Measurements from ENCODE around the gene AAMP.

DNA sequence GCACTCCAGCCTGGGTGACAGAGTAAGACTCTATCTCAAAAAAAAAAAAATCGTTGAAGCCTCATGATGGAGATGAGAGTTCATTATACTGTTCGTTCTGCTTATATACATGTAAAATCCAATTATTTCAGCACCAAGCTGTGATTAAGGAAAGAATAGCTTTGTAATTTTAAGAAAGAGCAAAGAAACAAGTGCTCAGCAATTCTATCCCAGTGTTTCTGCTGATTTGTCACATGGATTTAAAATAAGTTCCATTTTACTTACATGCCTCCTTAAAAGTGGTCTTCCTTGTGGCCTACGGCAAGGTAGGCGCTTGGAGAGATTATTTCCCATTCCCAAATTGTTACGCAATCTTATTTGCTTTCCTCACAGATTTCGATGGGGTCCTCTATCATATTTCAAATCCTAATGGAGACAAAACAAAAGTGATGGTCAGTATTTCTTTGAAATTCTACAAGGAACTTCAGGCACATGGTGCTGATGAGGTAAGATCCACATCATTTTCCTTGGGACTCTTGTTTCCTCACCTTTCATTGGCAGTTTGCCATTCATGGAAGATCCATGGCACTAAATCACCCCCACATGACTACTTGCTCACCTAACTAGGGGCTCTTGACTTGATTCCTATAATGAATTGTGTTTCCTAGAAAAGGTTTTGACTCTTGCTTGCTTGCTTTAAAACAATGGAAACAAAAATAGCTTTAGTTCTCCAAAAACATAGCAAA lies 41.4 kb downstream of the AAMP start:
- TF ChIP-seq, protein P1, sequence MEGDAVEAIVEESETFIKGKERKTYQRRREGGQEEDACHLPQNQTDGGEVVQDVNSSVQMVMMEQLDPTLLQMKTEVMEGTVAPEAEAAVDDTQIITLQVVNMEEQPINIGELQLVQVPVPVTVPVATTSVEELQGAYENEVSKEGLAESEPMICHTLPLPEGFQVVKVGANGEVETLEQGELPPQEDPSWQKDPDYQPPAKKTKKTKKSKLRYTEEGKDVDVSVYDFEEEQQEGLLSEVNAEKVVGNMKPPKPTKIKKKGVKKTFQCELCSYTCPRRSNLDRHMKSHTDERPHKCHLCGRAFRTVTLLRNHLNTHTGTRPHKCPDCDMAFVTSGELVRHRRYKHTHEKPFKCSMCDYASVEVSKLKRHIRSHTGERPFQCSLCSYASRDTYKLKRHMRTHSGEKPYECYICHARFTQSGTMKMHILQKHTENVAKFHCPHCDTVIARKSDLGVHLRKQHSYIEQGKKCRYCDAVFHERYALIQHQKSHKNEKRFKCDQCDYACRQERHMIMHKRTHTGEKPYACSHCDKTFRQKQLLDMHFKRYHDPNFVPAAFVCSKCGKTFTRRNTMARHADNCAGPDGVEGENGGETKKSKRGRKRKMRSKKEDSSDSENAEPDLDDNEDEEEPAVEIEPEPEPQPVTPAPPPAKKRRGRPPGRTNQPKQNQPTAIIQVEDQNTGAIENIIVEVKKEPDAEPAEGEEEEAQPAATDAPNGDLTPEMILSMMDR (IDR thresholded peaks at IDR 0.05): no peak
- TF ChIP-seq POLR2A (IDR thresholded peaks at IDR 0.05): no peak

All from testis (tissue), 2 donors.